ENCODE data around the gene ZNF620. TPM values are rescaled to one million over a fixed set of nuclear protein-coding genes. Genes with fewer than 3 reads are reported as not detected.
A peak's percentile ranks its signal among the peaks of the same experiment; 100 is the strongest.

Gene ZNF620
- total RNA-seq, 1 donor from 2014 or later: 2.3 TPM

GRCh38 chr3:40521254-40521653 lies 15.4 kb downstream of the ZNF620 start:
- no peak for DNase-seq (ENCODE audit: low spot score)
- no peak overlapping the region for H3K27ac Mint-ChIP-seq (ENCODE audit: unreplicated experiment)
- no peak for TF ChIP-seq CTCF (IDR thresholded peaks at IDR 0.05)
- H3K9me3 Mint-ChIP-seq (ENCODE audit: low read depth): peaks cover 3% of the 10 kb centered on the region
- H3K4me3 Mint-ChIP-seq (ENCODE audit: unreplicated experiment): no peak overlapping the region
- H3K4me1 Mint-ChIP-seq (ENCODE audit: low read depth): peaks cover 27% of the 10 kb centered on the region
- H3K27me3 Mint-ChIP-seq (ENCODE audit: low read depth): no peaks in the 10 kb centered on the region
- H3K36me3 Mint-ChIP-seq (ENCODE audit: low read depth): peaks cover under 1% of the 10 kb centered on the region

- Mint-ChIP-seq H3K27ac (ENCODE audit: unreplicated experiment) (peak overlapping the region; percentile 49), H3K36me3 (ENCODE audit: low read depth) (peaks cover 18% of the 10 kb centered on the region), H3K4me3 (ENCODE audit: unreplicated experiment) (peak overlapping the region; percentile 85), H3K9me3 (ENCODE audit: low read depth) (peaks cover 2% of the 10 kb centered on the region), H3K4me1 (ENCODE audit: low read depth) (peaks cover 34% of the 10 kb centered on the region), H3K27me3 (ENCODE audit: low read depth) (no peaks in the 10 kb centered on the region)
- DNase-seq (ENCODE audit: low spot score): no peak
- no peak for TF ChIP-seq CTCF (IDR thresholded peaks at IDR 0.05)
Measured at GRCh38 chr3:40523781-40524180, 17.9 kb downstream of the ZNF620 start.

GRCh38 chr3:40524222-40524567 lies 18.4 kb downstream of the ZNF620 start:
- H3K27ac Mint-ChIP-seq (ENCODE audit: unreplicated experiment): peak overlapping the region; percentile 49
- no peaks in the 10 kb centered on the region for H3K27me3 Mint-ChIP-seq (ENCODE audit: low read depth)
- no peaks in the 10 kb centered on the region for H3K9me3 Mint-ChIP-seq (ENCODE audit: low read depth)
- TF ChIP-seq CTCF (IDR thresholded peaks at IDR 0.05): no peak
- peak overlapping the region; percentile 85 for H3K4me3 Mint-ChIP-seq (ENCODE audit: unreplicated experiment)
- peaks cover 36% of the 10 kb centered on the region for H3K4me1 Mint-ChIP-seq (ENCODE audit: low read depth)
- no peak for DNase-seq (ENCODE audit: low spot score)
- peaks cover 21% of the 10 kb centered on the region for H3K36me3 Mint-ChIP-seq (ENCODE audit: low read depth)

GRCh38 chr3:40524568-40525285 lies 18.9 kb downstream of the ZNF620 start, which contains the start of gene ZNF621:
TSS of gene ZNF621 (plus strand) at chr3:40524960. CDS start at chr3:40525841, 881 bp downstream.
- H3K27me3 Mint-ChIP-seq (ENCODE audit: low read depth): no peaks in the 10 kb centered on the region
- peaks cover 25% of the 10 kb centered on the region for H3K36me3 Mint-ChIP-seq (ENCODE audit: low read depth)
- H3K9me3 Mint-ChIP-seq (ENCODE audit: low read depth): no peaks in the 10 kb centered on the region
- H3K4me3 Mint-ChIP-seq (ENCODE audit: unreplicated experiment): peak within 1 kb of the TSS; percentile 85
- peak within 1 kb of the TSS; percentile 93 for H3K27ac Mint-ChIP-seq (ENCODE audit: unreplicated experiment)
- DNase-seq (ENCODE audit: low spot score): peak; percentile 94
- peak; percentile 42 for TF ChIP-seq CTCF (IDR thresholded peaks at IDR 0.05)
- peaks cover 36% of the 10 kb centered on the region for H3K4me1 Mint-ChIP-seq (ENCODE audit: low read depth)

- TF ChIP-seq CTCF (IDR thresholded peaks at IDR 0.05): no peak
- peaks cover 19% of the 10 kb centered on the region for H3K9me3 Mint-ChIP-seq (ENCODE audit: low read depth)
- no peaks in the 10 kb centered on the region for H3K27me3 Mint-ChIP-seq (ENCODE audit: low read depth)
- H3K36me3 Mint-ChIP-seq (ENCODE audit: low read depth): peaks cover 61% of the 10 kb centered on the region
- DNase-seq (ENCODE audit: low spot score): no peak
- peaks cover 36% of the 10 kb centered on the region for H3K4me1 Mint-ChIP-seq (ENCODE audit: low read depth)
- H3K27ac Mint-ChIP-seq (ENCODE audit: unreplicated experiment): no peak overlapping the region
- H3K4me3 Mint-ChIP-seq (ENCODE audit: unreplicated experiment): no peak overlapping the region
Measured at GRCh38 chr3:40528426-40528825, 22.6 kb downstream of the ZNF620 start.

Data from chondrocyte (in vitro differentiated cells).